Right kidney (tissue), 1 donor: ENCODE measurements around the gene RXRA.

Experiments
- DNase-seq: peaks from one replicate; pipeline ENCODE4 v3.0.0-alpha.2; 2016

Gene RXRA

DNA sequence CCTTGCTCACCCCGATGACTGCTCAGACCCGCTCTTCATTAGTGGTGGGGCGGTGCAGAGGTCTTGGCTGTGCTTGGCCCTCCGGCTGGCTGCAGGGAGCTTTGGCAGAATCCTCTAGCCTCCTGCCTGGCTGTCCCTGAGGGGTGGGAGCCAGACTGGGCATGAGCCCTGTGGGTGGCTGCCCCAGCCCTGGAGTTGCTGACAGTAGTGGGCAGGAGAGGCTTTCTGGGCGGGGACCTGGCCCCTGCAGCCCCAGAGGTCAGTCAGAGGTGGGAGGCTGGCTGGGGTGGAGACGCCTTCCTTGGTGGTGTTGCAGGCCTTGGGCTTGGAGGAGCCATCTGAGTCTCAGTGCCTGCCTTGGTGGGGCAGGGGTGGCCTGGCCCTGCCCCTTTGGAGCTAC is 146.0 kb downstream of the RXRA start:
- no peak for DNase-seq

DNA sequence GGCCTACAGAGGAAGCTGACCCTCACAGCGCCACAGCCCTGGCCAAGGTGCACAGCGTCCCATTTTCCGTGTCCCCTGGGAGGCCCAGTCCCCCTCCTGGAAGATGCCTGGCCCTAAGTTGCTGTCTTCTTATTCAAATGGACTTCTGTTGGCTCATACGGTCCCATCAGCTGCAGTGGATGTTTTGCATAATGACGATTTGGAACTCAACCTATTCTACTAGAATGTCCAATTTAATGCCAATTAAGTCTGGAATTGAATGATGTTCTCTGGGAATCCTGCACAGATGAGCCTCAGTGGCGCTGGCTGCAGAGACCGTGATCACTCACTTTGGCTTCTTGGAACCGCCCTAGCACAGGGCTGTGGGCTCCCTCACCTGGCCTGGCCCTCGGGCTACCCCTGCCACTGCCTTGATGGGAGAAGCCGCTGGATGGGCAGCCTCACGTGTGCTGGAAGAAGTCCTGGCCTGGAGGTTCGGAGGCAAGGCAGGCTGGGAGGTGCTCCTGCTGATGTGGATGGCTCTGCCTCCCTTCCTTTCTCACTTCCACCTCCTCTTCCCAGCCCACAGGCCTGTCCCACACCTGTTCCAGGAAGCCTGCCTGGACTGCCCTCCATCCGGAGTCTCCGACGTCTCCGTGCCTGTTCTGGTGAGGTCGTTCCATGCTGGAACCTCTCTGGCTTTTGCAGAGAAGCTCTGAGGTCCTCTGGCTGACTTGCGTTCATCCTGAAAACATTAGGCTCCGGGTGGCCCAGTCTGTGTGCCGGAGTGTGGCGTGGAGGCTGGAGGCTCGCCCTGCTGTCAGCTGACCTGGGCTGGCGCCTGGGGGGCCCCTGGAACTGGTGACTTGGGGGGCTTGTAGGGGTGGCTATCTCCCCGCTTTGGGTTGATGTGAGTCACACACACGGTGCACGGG is 147.1 kb downstream of the RXRA start:
- peak; percentile 25 for DNase-seq

DNA sequence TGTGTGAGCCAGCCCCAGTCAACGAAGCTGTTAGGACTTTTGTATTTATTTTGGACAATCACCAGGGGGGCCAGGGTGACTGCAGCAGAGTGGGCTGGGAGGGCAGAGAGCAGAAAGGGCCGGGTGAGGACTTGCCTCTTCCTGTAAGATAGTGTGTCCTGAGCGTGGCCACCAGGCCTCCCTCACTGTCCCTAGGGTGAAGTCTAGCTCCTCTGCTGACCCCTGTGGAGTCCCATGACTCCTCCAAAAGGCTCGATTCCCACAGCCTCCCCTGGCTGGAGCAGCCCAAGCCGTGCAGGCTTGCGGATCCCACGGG is 147.8 kb downstream of the RXRA start:
- DNase-seq, result peak; percentile 23

DNA sequence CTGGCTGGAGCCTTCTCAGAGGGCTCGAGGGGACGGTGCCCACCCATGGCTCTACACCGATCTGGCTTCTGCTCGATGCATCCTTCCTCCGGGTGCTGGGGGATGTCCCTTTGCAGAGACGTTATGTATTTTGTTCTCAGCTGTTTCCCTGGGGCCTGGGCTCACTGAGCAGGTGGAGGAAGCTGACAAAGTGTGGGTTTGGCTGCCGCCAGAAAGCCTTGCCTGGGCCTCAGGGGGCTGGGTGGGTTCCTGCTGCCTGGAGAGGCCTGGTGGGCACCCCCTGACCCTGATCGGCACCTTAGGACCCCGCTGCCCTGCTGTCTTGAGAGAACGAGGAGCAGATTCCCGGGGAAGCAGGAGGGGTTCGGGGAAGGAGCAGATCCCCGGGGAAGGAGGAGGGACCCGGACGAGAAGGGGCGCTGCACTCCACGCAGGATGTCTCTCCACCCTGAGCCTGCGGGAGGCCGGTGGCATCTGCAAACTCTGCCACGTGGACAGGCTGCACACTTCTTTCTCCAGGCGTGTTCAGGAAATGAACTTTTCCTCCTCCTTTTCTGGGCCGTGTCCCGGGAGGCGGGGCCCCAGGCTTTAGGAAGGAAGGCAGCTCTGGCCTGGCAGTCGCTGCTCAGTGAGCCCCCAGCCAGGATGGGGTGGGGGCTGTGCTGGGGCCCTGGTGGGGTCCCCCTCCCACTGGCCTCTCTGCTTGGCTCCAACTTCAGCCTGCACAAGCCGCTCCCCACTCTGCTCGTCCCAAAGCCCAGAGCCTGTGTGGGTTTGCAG is 148.9 kb downstream of the RXRA start:
- DNase-seq, result peak; percentile 66

DNA sequence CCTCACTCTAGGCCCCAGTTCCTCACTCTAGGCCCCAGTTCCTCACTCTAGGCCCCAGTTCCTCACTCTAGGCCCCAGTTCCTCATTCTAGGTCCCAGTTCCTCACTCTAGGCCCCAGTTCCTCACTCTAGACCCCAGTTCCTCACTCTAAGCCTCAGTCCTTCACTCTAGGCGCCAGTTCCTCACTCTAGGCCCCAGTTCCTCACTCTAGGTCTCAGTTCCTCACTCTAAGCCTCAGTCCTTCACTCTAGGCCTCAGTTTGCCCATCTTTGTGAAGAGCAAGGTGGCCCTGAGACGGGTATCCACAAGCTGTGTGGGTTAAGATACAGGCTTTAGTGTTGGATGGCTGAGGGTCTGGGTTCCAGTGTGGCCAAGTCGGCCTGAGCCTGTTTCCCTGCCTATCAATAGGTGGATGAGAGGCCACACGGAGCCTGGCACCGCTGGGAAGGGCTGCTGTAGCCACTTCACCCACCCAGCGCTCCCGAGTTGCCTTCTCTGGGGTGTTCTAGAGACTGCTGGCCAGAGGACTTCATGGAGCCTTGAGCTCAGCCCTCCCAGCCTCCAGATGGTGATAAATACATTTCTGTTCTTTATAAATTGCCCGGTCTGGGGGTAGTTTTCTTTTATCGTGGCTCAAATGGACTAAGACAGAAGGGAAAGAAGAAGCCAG is 150.2 kb downstream of the RXRA start:
- no peak for DNase-seq

DNA sequence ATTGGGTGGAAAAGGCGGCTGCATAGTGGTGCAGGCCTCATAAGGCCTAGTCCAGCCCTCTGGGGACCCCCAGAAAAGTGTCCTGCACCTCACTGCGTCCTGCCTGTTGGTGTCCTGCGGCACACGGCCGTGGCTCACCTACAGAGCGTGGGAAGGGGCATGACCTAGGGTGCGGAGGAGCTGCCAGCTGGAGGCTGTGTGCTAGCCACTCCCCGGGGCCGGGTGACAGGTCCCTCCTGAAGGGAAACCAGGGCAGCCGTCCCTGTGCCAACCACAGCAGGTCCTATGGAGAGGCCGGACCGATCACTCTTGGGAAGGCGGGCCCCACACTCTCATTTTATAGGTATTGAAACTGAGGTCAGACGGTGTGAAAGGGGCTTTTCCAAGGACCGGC is 150.7 kb downstream of the RXRA start:
- DNase-seq, result no peak

DNA sequence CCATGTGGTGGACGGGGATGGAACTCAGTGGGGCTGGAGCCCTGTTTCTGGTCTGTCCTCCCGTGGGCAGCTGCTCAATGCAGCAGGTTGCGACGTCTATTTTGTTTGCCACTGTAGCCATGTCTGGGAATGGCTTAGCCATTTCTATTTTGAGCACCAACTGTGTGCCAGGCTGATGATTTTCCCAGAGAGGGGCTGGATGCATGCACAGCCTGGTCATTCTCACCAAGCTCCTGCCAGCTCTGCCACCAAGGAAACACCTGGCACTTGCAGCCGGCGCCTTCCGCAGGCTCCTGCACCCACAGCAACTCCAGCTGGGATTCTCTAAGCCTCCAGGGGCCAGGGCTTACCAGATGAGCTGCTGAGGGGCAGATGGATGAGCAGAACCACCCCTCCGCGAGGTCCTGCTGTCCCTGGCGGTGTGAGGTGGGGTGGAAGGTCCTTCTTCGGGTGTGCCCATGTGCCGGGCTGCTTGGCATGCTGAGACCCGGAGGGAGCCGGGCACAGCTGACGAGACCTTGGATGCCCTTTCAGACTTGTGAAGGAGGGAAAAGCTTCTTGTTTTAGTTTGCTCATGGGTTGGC is 151.2 kb downstream of the RXRA start:
- no peak for DNase-seq

DNA sequence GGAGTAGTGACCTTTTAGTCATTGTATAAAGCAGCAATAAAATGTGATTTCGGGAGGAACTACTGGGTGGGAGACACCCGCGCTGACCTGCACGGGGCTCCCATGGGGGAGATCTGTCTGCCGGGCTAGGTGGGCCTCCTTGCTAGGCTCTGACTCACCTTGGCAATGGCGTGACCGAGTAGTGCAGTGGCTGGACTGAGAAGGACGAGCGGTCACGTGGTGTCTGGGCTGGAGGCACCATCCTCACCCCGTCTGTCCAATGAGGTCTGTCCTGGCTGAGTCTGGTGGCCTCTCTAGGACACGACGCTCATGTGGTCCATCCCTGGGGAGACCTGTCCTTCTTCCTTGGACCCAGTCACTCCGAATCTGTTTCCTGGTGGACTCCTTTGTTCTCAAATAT is 151.7 kb downstream of the RXRA start:
- no peak for DNase-seq

DNA sequence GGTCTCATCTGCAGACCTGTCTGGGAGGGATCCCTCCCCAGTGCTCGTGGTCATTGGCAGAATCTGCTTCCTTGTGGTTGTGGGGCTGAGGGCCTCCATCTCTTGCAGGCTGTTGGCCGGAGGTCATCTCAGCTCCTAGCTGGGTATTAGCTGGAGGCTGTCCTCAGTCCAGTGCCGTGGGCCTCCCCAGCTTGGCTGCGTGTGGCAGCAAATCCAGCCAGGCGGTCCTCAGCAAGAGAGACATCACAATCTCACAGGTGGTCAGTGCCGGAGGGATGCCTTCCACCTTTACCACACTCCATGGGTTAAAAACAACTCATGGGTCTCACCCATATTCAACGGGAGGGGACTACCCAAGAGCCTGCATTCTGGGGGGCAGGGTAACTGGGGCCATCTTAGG is 155.5 kb downstream of the RXRA start:
- no peak for DNase-seq

DNA sequence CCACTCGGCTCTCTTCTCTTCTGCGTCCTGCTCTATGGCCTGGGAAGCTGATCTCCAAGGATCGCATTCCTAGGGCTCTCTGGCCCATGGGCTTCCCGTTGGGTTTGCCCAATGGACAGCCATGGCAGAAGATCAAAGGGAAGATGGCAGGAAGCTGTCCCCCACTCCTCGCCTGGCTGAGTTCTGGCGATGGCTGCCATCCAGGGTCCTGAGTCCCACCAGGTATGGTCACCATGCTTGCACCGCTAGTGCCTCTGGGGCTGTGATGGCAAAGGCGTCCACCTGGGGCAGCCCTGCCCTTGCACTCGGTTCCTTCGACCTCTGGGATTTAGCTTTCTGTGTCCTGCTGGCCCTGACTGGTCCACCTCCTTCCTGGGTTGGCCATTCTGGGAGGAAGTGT is 156.0 kb downstream of the RXRA start:
- DNase-seq, result no peak

DNA sequence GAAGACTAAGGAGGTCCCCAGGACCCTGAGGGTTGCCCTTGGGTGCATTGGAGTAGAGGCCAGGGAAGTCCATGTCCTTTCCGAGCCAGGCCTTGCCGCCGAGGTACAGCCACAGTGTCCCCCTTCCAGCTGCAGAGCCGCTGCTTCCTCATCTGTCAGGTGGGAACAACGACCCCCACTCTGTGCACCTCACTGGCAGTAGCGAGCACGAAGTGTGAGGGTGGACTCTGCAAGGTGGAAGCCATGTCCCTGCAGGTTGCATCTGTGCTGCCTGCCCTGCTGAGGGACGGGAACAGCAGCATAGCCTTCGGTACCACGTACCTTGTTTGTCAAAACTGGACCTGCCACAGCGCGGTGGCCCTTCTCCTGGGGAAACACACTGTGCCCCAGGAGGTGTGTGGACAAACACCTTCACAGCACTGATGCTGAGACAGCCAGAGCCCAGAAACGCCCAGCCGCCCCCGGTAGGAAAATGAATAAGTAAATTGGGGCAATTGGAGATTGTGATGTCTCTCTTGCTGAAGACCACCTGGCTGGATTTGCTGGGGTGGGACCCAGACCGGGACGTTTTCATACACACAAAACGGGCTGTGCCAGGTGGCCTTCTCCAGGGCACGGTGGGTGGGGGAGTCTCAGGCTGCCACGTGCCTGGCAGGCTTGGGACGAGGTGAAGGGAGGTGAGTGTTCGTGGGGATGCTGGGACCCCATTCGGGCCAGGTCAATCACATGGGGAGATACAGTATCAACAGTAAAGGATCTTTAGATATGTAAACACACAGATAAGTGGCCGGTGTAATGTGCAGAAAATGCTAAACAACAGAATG is 157.3 kb downstream of the RXRA start:
- no peak for DNase-seq

DNA sequence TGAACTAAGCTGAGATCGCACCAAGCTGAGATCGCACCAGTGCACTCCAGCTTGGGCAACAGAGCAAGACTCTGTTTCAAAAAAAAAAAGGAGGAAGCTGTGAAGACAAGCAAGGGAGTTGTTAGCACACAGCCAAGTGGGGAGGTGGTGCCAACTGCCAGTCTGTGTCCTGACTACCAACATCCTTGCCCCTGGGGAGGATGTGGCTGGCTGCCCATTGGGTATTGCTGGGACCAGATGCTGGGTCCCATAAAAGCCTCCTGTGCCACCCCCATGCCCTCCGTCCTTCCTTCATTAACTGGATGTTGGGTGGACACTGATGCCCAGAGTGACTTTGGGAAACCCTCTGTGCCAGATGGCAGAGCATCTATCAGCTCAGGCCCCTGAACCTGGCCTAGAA is 158.2 kb downstream of the RXRA start:
- no peak for DNase-seq

DNA sequence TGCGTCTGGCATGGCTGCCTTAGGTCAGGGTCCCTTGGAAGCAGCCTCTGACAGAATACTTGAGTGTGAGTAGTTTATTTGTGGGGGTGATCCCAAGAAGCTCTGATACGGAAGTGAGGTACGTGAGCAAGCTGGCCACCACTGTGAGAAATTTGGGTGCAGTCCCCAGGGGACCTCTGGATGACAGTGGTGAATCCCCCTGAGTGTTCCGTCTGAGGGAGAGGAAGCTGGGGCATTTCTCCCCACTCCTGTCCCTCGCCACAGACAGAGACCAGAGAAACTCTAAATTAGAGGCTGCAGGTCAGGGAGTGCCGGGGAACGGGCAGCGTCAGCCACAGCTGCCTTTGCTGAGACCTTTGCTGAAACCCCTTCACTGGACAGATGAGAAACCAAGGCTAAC is 159.4 kb downstream of the RXRA start:
- no peak for DNase-seq

DNA sequence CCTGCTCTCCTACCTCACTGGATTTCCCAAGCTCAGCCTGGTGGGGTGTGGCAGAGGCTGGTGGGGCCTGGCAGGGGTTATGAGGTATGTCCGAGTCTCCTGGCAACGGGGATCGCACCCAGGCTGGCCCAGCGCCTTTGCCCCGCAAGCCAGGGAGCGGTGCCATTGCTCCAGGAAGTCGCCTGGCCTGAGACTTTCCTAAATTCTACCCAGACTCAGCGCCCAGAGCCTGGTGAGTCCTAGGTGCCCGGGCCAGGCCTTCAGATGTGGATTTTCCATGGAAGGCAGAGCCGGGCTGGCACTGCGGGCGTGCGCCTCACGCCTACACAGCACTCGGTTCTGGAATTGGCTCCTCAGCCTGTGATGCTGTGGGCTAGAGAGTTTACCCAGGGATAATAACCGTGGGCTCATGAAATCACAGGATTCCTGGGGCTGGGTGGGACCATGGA is 159.9 kb downstream of the RXRA start:
- DNase-seq, result no peak

DNA sequence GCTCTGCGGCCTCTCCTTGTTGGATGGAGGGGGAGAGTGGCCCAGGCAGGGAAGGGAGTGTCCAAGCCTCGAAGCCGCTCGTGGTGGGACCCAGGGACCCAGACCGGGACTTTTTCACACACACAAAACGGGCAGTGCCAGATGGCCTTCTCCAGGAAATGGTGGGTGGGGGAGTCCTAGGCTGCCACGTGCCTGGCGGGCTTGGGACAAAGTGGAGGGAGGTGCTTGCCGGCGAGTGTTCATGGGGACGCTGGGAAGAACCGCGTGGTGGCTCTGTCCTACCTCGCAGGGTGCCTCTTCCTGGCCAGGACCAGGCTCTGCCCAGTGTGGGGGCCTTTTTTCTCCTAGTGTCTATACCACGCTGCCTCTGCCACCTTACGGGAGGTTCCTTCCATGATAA is 160.3 kb downstream of the RXRA start:
- no peak for DNase-seq
